ENCODE data around the gene GALR3.

DNA sequence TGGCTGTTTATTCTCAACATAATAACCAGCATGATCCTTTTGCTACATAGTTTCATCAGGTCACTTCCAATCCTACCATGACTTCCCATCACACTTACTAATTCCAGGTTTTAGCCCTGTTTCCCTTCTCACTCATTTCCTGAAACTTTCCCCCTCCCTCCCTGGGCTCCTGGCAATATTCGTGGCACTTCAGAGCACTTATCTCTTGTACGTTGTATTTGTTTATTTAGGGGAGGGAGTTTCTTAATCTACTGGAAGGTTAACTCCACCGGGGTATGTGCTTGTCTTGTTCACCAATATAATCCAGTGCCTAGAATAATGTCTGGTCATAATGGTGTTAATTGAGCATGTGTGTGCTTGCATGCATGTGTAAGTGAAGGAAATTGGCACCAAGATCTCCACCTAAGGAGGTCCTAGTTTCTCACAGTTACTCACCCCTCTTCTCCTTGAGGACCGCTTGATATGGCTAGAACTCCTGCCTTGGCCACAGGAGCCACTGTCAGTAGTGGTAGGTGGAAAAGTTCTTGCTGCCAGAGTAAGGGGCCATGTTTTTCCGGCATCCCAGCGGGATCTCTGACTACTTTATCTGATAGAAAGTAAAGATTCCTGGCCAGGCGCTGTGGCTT lies 37.7 kb downstream of the GALR3 start:
- TF ChIP-seq POLR2AphosphoS5 (IDR thresholded peaks at IDR 0.05; ENCODE audit: low read depth): no peak
- TF ChIP-seq, protein P1, sequence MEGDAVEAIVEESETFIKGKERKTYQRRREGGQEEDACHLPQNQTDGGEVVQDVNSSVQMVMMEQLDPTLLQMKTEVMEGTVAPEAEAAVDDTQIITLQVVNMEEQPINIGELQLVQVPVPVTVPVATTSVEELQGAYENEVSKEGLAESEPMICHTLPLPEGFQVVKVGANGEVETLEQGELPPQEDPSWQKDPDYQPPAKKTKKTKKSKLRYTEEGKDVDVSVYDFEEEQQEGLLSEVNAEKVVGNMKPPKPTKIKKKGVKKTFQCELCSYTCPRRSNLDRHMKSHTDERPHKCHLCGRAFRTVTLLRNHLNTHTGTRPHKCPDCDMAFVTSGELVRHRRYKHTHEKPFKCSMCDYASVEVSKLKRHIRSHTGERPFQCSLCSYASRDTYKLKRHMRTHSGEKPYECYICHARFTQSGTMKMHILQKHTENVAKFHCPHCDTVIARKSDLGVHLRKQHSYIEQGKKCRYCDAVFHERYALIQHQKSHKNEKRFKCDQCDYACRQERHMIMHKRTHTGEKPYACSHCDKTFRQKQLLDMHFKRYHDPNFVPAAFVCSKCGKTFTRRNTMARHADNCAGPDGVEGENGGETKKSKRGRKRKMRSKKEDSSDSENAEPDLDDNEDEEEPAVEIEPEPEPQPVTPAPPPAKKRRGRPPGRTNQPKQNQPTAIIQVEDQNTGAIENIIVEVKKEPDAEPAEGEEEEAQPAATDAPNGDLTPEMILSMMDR (IDR thresholded peaks at IDR 0.05; ENCODE audit: insufficient read depth, low read length): no peak
- TF ChIP-seq, protein P2, sequence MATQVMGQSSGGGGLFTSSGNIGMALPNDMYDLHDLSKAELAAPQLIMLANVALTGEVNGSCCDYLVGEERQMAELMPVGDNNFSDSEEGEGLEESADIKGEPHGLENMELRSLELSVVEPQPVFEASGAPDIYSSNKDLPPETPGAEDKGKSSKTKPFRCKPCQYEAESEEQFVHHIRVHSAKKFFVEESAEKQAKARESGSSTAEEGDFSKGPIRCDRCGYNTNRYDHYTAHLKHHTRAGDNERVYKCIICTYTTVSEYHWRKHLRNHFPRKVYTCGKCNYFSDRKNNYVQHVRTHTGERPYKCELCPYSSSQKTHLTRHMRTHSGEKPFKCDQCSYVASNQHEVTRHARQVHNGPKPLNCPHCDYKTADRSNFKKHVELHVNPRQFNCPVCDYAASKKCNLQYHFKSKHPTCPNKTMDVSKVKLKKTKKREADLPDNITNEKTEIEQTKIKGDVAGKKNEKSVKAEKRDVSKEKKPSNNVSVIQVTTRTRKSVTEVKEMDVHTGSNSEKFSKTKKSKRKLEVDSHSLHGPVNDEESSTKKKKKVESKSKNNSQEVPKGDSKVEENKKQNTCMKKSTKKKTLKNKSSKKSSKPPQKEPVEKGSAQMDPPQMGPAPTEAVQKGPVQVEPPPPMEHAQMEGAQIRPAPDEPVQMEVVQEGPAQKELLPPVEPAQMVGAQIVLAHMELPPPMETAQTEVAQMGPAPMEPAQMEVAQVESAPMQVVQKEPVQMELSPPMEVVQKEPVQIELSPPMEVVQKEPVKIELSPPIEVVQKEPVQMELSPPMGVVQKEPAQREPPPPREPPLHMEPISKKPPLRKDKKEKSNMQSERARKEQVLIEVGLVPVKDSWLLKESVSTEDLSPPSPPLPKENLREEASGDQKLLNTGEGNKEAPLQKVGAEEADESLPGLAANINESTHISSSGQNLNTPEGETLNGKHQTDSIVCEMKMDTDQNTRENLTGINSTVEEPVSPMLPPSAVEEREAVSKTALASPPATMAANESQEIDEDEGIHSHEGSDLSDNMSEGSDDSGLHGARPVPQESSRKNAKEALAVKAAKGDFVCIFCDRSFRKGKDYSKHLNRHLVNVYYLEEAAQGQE (IDR thresholded peaks at IDR 0.05; ENCODE audit: insufficient replicate concordance, low read depth): no peak
- TF ChIP-seq SPI1 (IDR thresholded peaks at IDR 0.05; ENCODE audit: borderline replicate concordance, low read depth): no peak

Data from HL-60 (cell line).